GM12878 (cell line): ENCODE results near the gene SETBP1. TPM values are rescaled to one million over a fixed set of nuclear protein-coding genes. Genes with fewer than 3 reads are reported as not detected.

Experiments
- BHLHE40 ChIP-seq, 2 experiments: fragments of 450-650 bp in 1 of 2; IDR thresholded peaks; 2 replicates each; pipeline ENCODE4 v1.6.1; 2011 to 2017; ENCODE audit warnings: low read depth in 2 of 2, borderline replicate concordance in 1 of 2, improper control_type of control experiment in 1 of 2, low read length in 1 of 2, mild to moderate bottlenecking in 1 of 2
- CHD2 ChIP-seq: IDR thresholded peaks from 2 replicates; pipeline ENCODE4 v1.6.1; 2011; ENCODE audit warnings: low read depth, low read length, improper control_type of control experiment, borderline replicate concordance
- CREB1 ChIP-seq: IDR thresholded peaks from 2 replicates; pipeline ENCODE4 v1.6.1; 2012; ENCODE audit warnings: low read depth, mild to moderate bottlenecking, inconsistent platforms
- CTCF ChIP-seq, 3 experiments: IDR thresholded peaks in 2 of 3; conservative IDR thresholded peaks in 1 of 3; 2 replicates each; pipeline ENCODE4 v1.5.1; 2011; ENCODE audit warnings: low read depth in 3 of 3, low read length in 3 of 3, mild to moderate bottlenecking in 3 of 3, control low read depth in 2 of 3, moderate library complexity in 2 of 3, inconsistent platforms in 1 of 3, mixed read lengths in 1 of 3; ENCODE audit not compliant: control insufficient read depth in 2 of 3, insufficient read depth in 1 of 3; ENCODE audit errors: extremely low read depth in 1 of 3
- FOXK2 ChIP-seq: fragments of 450-650 bp; IDR thresholded peaks from 2 replicates; pipeline ENCODE4 v1.6.1; 2017; ENCODE audit warnings: mild to moderate bottlenecking, moderate library complexity
- IRF3 ChIP-seq: fragments of 450-650 bp; IDR thresholded peaks from 2 replicates; pipeline ENCODE4 v1.6.1; 2014; ENCODE audit warnings: mild to moderate bottlenecking
- KDM1A ChIP-seq: fragments of 200-600 bp; sonication (generic); IDR thresholded peaks from 2 replicates; pipeline ENCODE4 v1.6.1; 2016; ENCODE audit warnings: borderline replicate concordance
- LARP7 ChIP-seq: fragments of 450-650 bp; IDR thresholded peaks from 2 replicates; pipeline ENCODE4 v1.6.1; 2017; ENCODE audit warnings: mild to moderate bottlenecking
- MTA2 ChIP-seq: fragments of 450-650 bp; IDR thresholded peaks from 2 replicates; pipeline ENCODE4 v1.6.1; 2016; ENCODE audit warnings: low read depth, mild to moderate bottlenecking, moderate library complexity
- NBN ChIP-seq: fragments of 450-650 bp; IDR thresholded peaks from 2 replicates; pipeline ENCODE4 v1.6.1; 2016
- NFIC ChIP-seq: IDR thresholded peaks from 2 replicates; pipeline ENCODE4 v1.6.1; 2012; ENCODE audit warnings: low read depth, mild to moderate bottlenecking, inconsistent platforms, low read length, moderate library complexity
- NRF1 ChIP-seq: conservative IDR thresholded peaks from 2 replicates; pipeline ENCODE4 v1.6.1; 2011; ENCODE audit warnings: mild to moderate bottlenecking, low read depth, low read length, improper control_type of control experiment
- POLR2AphosphoS5 ChIP-seq: IDR thresholded peaks from 2 replicates; pipeline ENCODE4 v1.6.1; 2011; ENCODE audit warnings: mild to moderate bottlenecking, low read length, inconsistent platforms
- RBBP5 ChIP-seq: fragments of 200-600 bp; sonication (generic); conservative IDR thresholded peaks from 2 replicates; pipeline ENCODE4 v1.6.1; 2016
- RELA ChIP-seq: fragments of 450-650 bp; IDR thresholded peaks from 2 replicates; pipeline ENCODE4 v1.8.0; 2014; ENCODE audit warnings: borderline replicate concordance; ENCODE audit not compliant: partially characterized antibody
- RUNX3 ChIP-seq: IDR thresholded peaks from 2 replicates; pipeline ENCODE4 v1.6.1; 2012; ENCODE audit warnings: low read length, inconsistent platforms
- SUPT20H ChIP-seq: IDR thresholded peaks from 2 replicates; pipeline ENCODE4 v1.6.1; 2011; ENCODE audit warnings: low read depth, mild to moderate bottlenecking, low read length, moderate library complexity, borderline replicate concordance; ENCODE audit not compliant: control insufficient read depth
- TBL1XR1 ChIP-seq: IDR thresholded peaks from 2 replicates; pipeline ENCODE4 v1.6.1; 2012; ENCODE audit warnings: low read depth, low read length, improper control_type of control experiment
- ZNF622 ChIP-seq: fragments of 450-650 bp; IDR thresholded peaks from 2 replicates; pipeline ENCODE4 v1.6.1; 2017; ENCODE audit warnings: mild to moderate bottlenecking, inconsistent platforms
- polyA plus RNA-seq, 11 experiments: library from polyadenylated mRNA; depleted of rRNA in 4 of 11; unstranded in 6 of 11; stranded (reverse) in 5 of 11; fragments of >200 nt; fragmentation: Nextera tagmentation in 4 of 11; fragmentation: Illumina TruSeq in 1 of 11; extraction: Ambion mirVana in 4 of 11; extraction: Trizol in 1 of 11; gene quantifications; 1 replicate in 1 of 11; 2 replicates in 10 of 11; pipeline versions ENCODE4 v1.2.1 to v1.2.3, GENCODE V29; 2011 to 2016; ENCODE audit warnings: inconsistent platforms in 2 of 11, missing spikeins in 2 of 11, low read depth in 1 of 11
- total RNA-seq, 4 experiments: library from RNA; depleted of rRNA in 3 of 4; stranded (reverse); fragments of >200 nt in 3 of 4; fragmentation: Illumina TruSeq in 1 of 4; extraction: Trizol in 1 of 4; gene quantifications; 2 replicates each; pipeline versions ENCODE4 v1.2.1 to v1.2.3, GENCODE V29; 2013 to 2021
- TF ChIP-seq, protein P1 (sequence below): fragments of 150-350 bp; IDR thresholded peaks from 2 replicates; pipeline ENCODE4 v1.6.1; 2014; ENCODE audit warnings: mild to moderate bottlenecking, low read depth, low read length
- TF ChIP-seq, protein P2 (sequence below): IDR thresholded peaks from 2 replicates; pipeline ENCODE4 v1.6.1; 2012; ENCODE audit warnings: mild to moderate bottlenecking, low read depth, low read length
- TF ChIP-seq, protein P3 (sequence below): fragments of 450-650 bp; IDR thresholded peaks from 2 replicates; pipeline ENCODE4 v1.6.1; 2017; ENCODE audit warnings: mild to moderate bottlenecking, low read depth, inconsistent platforms; ENCODE audit not compliant: poor library complexity, severe bottlenecking

Gene SETBP1
- total and polyA plus RNA-seq, 10 of the 15 experiments (the other 5 are each of a cell fraction or from before 2014, with no cell fraction given) = 0.99 to 29.7 (median 8.3) TPM

- TF ChIP-seq, protein P1, sequence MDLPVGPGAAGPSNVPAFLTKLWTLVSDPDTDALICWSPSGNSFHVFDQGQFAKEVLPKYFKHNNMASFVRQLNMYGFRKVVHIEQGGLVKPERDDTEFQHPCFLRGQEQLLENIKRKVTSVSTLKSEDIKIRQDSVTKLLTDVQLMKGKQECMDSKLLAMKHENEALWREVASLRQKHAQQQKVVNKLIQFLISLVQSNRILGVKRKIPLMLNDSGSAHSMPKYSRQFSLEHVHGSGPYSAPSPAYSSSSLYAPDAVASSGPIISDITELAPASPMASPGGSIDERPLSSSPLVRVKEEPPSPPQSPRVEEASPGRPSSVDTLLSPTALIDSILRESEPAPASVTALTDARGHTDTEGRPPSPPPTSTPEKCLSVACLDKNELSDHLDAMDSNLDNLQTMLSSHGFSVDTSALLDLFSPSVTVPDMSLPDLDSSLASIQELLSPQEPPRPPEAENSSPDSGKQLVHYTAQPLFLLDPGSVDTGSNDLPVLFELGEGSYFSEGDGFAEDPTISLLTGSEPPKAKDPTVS = 0 out of 2 replicates have a peak, but pooled peaks have one; percentile 26
- TF ChIP-seq RUNX3 (peak; percentile 11; the same call in 1 of the 2 replicates), BHLHE40 (IDR thresholded peaks at IDR 0.05; ENCODE audit: borderline replicate concordance in 1 of 2, low read depth in 2 of 2, low read length in 1 of 2) (peak; percentile 46 to 49; a peak in 2 of 4 replicates), KDM1A (no peak), RELA (no peak), FOXK2 (no peak), CREB1 (no peak), NBN (no peak), NFIC (peak; percentile 37; the same call in 1 of the 2 replicates), NRF1 (no peak), SUPT20H (no peak), CTCF (IDR thresholded peaks at IDR 0.05 in 2 of 3, conservative IDR thresholded peaks at IDR 0.05 in 1 of 3; ENCODE audit: control insufficient read depth in 2 of 3, extremely low read depth in 1 of 3, insufficient read depth in 1 of 3, low read depth in 3 of 3, low read length in 3 of 3) (peak in 1 of 3 experiments; percentile 17; a peak in 2 of 6 replicates), CHD2 (no peak), POLR2AphosphoS5 (no peak), MTA2 (no peak), TBL1XR1 (no peak), IRF3 (no peak), RBBP5 (no peak), ZNF622 (no peak), LARP7 (no peak)
- TF ChIP-seq, protein P2, sequence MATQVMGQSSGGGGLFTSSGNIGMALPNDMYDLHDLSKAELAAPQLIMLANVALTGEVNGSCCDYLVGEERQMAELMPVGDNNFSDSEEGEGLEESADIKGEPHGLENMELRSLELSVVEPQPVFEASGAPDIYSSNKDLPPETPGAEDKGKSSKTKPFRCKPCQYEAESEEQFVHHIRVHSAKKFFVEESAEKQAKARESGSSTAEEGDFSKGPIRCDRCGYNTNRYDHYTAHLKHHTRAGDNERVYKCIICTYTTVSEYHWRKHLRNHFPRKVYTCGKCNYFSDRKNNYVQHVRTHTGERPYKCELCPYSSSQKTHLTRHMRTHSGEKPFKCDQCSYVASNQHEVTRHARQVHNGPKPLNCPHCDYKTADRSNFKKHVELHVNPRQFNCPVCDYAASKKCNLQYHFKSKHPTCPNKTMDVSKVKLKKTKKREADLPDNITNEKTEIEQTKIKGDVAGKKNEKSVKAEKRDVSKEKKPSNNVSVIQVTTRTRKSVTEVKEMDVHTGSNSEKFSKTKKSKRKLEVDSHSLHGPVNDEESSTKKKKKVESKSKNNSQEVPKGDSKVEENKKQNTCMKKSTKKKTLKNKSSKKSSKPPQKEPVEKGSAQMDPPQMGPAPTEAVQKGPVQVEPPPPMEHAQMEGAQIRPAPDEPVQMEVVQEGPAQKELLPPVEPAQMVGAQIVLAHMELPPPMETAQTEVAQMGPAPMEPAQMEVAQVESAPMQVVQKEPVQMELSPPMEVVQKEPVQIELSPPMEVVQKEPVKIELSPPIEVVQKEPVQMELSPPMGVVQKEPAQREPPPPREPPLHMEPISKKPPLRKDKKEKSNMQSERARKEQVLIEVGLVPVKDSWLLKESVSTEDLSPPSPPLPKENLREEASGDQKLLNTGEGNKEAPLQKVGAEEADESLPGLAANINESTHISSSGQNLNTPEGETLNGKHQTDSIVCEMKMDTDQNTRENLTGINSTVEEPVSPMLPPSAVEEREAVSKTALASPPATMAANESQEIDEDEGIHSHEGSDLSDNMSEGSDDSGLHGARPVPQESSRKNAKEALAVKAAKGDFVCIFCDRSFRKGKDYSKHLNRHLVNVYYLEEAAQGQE = no peak
- TF ChIP-seq, protein P3, sequence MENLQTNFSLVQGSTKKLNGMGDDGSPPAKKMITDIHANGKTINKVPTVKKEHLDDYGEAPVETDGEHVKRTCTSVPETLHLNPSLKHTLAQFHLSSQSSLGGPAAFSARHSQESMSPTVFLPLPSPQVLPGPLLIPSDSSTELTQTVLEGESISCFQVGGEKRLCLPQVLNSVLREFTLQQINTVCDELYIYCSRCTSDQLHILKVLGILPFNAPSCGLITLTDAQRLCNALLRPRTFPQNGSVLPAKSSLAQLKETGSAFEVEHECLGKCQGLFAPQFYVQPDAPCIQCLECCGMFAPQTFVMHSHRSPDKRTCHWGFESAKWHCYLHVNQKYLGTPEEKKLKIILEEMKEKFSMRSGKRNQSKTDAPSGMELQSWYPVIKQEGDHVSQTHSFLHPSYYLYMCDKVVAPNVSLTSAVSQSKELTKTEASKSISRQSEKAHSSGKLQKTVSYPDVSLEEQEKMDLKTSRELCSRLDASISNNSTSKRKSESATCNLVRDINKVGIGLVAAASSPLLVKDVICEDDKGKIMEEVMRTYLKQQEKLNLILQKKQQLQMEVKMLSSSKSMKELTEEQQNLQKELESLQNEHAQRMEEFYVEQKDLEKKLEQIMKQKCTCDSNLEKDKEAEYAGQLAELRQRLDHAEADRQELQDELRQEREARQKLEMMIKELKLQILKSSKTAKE = no peak
These were observed 42.7 kb downstream of the SETBP1 start (continued) for GRCh38 chr18:44723411-44723810.
